A204.1 (cell line): ENCODE data around the gene TCEA2.

Source experiments
- FAIRE-seq: peaks from 2 replicates; lab custom pipeline; 2012; peaks lifted over from hg19 to GRCh38; lab: Jason Lieb, UNC

TCEA2 gene

DNA sequence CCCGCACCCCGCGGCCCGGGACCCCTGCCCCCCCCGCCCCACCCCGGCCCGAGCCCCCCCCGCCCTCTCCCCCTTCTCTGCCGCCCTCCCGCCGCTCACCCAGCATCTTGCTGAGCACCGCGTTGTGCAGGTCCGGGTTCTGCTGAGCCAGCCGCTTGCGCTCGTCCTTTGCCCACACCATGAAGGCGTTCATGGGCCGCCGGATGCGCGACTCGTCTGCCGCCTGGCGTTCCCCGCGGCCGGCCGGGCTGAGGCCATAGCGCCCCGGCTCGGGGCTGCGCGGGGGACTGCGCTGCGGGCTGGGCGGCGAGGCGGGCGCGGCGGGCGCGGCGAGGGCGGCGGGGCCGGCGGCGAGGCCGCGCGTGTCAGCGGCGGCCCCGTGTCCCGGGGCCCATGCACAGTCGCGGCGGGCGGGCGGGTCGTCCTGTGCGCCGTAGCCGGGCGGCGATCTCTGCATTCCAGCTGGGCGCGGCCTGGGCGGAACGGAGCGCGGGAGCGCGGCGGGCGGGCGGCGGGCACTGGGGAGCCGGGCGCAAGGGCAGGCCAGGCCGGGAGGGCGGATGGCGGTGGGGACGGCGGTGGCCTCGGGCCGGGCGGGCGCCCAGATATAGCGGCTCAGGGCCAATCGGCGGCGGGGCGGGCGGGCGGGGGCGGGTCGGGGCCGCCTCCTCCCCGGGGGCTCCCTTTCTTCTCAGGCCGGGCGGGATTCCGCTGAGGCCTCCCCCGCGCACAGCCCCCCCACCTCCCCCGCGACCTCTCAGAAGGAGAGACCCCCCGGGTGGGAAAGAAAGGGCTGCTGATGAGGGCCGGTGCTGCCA is 13.7 kb upstream of the TCEA2 start, which contains the start of gene SOX18:
SOX18 (minus strand) TSS at position 580 of the 818 bp plus-strand sequence; CDS start at position 457, 123 bp downstream.
- FAIRE-seq = no peak

DNA sequence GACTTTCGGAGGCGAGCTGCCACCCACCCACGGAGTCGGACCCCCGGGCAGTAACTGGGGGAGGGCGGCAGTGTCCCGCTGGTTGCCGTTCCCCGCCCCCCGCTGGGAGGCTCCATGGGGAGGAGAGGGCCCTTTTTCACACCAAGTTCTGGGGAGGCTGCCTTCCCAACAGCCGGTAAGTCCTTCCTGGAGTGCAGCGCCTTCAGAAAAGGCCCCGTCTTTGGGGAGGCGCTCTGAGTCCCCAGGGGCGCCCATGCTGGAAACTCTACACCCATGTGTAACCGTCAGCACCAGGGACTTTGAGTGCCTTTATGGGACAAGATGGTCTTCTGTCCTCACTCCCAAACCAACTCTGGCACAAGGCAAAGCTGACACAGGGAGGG is 13.1 kb upstream of the TCEA2 start:
- FAIRE-seq = no peak

DNA sequence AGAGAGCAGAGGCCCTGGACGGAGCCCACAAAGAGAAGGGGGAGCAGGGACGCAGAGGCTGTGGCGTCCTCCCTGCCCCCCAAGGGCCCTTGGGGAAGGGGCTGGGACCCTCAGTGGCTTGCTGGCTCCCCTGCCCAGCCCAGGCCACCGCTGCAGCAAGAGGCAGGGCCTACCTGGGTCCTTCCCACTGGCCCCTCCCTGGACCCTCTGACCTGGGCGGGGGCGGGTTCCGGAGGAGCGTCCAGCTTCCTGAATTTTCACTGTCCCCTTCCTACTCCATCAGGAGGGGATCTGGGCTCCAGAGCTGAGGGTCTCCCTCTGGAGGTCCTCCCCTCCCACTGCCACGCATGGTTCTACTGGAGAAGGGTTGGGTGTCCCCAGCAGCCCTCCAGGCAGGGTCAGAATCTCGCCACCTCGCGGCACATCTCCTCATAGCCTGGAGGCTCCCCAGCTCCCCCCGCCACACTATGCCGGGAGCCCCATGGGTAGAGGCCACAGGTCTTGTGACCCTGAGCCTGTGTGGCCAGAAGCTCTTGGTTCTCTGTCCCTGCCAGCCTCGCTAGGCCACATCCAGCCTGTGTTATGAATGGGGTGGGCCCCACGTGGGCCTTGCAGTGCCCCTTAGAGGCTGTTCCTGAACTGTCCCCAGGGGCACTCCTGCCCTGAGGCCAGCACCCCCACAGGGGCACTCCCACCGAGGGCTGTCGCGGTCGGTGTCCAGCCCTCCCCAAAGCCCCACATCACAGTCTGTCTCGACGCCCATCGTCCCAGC is 12.6 kb upstream of the TCEA2 start:
- no peak for FAIRE-seq

DNA sequence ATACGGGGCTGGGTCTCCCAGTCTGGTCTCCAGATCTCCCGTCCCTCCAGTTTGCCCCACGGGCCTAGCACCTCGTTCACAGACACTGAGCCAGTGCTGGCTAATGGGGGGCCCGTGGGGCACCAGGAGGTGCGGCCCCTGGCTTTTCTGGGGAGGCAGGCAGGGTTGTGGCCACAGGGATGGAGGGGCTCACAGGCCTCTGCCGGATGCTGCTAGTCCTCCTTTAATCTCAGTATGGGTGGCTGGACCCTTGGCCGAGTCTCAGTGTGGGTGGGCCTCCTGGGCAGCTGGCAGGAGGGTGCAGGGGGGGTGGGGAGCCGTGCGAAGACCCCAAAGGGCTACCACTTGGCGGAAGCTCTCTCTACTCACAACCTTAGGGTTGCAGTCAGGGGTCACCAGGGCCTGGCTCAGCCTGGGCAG is 12.0 kb upstream of the TCEA2 start:
- FAIRE-seq = no peak

DNA sequence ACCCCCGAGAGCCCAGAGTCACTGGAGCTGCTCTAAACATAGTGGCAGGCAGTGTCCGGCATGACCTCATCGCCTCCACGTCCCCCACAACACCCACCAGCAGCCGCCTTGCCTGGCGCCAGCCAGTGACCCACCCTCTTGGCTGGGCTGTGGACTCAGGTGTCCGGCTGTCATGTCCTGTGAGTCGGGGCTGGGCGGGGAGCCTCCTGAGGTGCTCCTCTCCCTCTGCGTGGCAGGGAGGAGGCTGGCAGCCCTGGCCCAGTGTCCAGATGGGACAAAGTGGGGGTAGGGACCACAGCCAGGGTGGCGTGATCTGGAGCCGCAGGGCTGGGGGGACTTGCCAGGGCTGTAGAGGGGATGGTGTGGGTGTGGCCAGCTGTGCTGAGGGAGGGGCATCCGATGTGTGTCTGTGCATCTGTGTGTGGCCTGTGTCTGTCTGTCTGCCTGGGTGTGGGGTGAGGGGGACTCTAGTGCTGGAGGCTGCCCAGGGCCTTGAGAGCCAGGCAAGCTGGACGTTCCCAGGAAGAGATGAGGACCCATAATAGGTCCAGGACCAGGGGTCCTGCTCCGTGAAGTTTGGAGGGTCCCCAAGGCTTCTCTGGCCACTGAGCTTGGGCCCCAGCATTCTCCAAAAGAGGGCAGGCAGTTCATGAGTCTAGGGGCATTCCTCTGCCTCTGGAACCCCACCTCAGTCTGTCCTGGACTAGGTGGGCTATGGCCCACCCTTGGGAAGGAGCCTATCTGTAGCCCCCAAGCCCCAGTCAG is 11.3 kb upstream of the TCEA2 start:
- FAIRE-seq = no peak

DNA sequence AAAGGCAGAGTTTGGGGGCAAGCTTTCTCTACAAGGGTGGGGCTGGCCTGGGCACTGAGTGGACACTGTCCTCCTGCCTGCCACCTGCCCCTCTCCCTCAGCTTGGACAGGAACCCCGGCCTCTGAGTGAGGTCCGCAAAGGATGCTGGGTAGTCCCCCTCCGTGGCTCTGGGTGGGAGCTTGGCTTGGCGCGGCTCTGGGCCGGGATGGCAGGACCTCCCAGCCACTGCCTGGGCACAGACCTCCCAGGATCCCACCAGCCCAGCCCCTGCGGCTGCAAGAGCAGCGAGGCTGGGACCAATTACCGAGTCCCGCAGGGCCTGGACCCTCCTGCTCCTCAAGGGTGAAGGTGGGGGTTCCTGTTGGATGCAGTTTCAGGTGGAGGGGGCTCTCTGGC is 10.7 kb upstream of the TCEA2 start:
- no peak for FAIRE-seq

DNA sequence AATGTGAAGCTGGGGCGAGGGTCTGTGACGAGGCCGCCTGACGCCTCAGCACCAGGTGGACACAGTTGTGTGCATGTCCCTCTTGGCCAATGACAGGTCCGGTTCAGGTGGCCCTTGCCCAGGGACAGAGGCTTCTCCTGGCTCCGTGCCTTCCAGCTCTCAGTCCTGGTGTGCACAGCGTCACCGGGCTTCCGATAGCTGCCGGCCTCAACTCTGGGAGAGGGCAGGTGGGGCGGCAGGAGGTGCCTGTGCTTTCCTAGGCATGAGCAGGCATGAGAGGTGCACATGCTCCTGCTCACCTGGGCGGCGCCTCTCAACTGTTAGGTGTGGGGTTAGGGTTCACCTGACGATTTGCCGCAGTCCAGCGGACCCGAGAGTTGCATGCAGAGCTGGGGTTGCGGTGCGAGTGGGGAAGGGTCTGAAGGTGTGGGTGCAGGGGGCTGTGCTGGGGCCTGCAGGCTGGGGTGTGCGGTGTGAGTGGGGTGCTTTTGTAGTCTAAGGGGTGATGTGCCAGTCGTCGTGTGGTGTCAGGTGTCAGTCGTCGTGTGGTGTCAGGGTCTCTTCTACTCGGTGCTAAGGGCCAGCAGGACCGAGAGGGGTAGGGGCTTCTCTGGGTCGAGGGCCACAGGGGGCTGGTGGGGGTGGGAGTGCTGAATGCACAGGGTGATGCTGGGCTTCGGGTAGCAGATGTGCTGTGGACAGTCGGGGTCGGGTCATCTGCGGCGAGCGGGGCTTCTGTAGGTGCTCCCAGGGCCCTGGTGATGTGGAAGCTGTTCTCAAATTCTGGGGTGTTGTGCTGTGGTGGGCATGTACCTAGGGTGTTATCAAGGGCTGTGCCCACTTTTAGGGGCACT is 9.8 kb upstream of the TCEA2 start:
- FAIRE-seq = no peak

DNA sequence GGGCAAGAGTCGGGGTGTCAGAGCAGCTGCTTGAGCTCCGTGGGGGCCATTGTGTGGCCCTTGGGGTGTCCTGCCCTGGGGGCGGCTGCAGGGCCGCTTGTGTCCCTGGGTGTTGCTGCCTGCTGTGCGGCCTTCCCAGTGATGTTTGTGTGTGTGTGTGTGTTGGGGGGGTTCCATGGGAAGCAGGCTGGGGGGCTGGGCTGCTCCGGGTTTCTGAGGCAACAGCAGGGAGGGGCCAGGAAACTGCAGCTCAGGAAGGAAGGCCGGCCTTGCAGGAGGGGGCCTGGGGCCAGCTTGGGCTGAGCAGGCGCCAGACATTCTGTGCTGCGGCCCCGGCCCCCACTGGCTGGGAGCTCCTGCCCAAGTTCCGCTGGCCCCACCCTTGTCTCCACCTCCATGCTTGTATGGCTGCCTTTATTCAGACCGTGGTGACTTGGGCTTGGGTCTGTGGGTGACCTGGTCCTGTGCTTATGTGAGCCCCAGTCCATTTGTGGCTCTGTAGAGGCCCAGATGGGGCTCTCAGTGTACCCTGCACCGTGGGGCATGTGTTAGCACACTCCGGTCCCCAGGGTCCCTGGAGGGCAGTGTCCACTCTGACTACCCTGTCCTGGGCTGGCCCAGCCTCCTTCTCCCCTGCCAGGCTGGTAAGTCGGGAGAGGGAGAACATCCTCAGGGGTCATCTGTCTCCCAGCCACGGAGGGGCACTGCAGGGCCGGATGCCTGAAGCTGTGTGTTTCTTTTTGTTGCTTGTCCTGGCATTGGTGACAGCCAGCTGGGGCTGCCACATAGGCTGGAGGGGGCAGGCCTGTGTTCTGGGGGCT is 8.9 kb upstream of the TCEA2 start:
- FAIRE-seq = no peak

DNA sequence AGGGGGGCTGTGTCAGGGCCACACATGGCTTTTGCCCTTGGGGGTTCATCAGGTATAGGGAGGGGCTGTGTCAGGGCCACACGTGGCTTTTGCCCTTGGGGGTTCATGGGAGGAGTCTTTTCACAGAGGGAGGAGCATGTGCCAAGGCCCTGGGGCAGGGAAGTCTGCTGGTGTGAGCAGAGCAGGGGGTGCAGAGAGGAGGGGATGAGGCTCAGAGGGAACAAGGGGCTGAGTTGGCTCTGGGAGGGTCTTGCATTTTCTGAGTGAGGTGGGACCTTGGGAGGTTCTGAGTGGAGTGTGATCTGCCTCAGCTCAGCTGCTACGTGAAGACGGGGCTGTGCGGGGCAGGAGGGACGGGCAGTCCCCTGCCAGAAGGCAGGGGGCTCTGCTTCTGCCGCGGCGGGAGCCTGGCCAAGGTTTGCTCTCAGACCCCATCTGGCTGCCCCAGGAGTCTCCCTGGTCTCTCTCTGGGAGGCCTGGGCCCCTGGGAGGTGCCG is 7.6 kb upstream of the TCEA2 start:
- FAIRE-seq = no peak

DNA sequence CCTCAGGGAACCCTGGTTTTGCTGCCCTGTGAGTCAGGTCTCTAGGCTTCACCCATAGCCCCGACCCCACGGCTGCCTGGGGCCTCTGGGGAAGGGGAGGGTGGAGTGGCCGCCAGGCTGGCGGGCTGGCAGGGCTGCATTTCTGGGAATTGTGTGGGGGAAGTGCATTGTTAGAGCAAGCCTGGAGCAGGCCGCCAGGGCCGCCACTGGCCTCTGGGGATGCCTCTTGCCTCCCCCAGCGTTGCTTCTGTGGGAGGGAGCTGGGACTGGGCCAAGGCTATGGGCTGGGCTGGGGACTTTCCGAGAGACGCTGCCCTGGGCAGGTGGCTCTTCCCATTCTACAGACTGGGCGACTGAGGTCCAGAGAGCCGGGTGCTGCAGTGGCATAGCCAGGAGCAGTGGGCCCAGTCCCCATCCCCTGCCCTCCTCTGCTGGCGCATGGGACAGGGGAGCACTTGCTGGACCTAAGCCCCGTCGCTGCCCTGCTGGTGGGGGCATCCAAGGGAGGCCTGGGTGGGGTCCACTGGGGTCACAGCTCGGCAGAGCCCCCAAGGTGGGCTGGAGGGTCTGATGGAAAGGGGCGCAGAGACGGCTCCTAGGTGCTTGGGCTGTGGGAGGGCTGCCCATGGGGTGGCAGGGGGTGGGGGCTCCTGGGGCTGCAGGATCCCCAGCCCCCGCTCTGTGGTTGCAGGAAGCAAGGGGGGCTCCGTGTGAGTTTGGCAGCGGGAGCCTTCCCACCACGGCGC is 6.9 kb upstream of the TCEA2 start:
- no peak for FAIRE-seq

DNA sequence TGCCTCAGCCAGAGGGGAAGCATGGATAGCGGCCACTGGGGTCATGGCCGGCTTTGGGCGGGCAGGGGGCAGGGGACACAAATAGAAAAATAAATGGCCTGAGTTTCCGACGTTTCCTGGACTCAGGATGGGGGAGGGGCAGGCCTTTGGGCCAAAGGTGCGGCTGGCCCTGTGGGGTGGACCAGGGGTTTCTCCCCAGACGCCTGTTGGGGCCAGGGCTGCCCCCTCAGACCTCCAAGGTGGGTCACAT is 6.4 kb upstream of the TCEA2 start:
- no peak for FAIRE-seq

DNA sequence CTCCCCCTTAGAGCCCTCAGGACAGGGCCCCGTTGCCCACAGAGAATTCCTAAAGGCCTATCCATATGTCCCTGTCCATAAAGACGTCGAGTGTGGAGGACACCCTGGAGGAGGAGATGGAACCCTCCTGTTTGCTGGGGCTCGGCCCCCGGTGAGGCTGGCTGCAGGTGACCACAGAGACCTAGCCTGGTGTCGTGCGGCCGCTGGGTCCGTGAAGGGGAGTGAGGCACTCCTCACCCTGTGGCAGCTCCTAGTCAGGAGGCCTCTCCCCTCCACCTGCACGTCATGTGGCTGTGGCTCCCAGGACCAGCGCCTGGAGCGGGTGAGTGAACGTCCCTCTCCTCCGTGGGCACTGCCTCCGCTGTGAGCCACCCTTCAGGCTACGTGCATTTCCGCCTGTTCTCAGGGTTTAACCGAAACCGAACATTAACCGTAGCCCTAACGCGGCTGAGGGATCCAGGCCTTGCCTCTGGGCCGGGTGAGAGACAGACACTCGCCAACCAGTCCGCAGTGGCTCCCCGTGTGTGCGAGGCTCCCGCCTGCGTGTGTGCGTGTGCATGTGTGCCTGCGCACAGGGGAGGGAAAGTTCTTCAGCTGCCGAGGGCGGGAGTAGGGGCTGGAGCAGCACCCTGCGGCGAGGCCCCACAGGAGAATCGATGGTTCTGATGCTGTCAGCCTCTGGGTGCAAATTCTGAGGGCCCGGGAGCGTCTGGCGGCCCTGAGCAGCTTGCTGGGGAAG is 5.9 kb upstream of the TCEA2 start:
- FAIRE-seq = no peak

DNA sequence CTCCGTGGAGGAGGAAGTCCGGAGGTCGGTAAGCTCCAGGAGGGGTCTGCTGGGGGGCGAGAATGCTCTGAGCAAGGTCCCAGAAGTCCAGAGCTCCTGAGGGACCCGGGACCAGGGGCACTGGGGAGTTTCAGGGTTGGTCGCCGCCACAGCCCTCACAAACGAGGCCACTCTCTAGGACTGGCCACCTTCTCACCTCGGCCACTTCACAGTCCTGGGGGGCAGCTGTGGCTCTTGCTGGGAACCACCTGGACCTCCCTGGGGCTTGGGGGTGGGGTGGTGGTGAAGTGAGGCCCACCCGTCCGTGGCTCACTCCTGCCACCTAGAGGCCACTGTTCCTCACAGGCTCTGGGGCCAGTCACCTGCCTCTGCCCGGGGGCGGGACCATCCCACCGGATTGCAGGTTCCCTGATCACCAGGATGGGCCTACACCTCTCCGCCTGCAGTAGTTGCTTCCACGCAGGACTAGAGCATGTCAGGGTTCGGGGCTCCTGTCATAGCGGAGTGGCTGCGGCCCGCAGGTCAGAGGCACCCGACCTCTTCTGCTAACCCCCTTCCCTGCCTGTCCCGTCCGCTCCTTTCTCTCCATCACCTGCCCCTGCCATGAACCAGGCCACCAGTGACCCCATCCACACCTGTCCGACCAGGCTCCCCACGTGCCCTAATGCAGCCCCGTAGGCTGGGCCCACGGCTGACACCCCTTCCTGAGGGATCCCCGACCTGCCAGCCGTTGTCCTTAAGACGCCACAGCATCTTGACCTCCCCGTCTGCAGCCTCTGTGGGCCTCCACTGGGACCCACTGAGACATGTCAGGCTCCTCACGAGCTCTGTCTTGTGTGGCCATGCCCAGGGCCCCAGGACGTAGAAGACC is 5.1 kb upstream of the TCEA2 start:
- FAIRE-seq = no peak

DNA sequence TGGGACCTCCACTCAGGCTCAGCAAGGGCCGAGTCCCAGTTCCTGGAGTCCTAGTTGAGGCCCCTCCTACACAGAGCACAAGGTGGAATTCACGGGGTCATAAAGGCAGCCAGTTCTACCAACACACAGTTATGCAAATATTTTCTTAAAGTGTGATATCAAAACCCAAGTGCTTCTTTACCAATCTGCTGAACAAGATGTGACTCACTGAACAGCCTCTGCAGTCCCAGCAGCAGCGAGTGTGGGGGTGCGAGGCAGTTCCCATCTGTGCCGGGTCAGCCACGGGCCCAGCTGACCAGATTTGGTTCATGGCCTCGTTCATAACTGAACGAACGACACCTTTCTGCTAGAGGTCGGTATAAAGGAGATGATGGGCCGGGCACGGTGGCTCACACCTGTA is 4.5 kb upstream of the TCEA2 start:
- no peak for FAIRE-seq

DNA sequence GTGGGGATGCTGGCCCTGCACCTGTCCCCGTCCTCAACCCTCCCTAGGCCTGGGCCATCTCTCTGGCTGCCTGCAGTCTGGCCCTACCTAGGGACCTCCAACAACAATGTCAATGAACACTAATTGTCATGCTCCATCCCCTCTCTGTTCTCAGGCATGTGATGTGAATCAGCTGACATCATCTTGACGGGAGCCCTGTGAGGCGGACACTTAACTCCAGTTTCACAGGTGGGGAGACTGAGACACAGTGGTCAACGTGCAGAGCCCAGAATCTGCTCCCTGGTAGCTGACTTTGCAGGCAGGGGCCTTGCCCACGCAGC is 762 bp upstream of the TCEA2 start:
- no peak for FAIRE-seq

DNA sequence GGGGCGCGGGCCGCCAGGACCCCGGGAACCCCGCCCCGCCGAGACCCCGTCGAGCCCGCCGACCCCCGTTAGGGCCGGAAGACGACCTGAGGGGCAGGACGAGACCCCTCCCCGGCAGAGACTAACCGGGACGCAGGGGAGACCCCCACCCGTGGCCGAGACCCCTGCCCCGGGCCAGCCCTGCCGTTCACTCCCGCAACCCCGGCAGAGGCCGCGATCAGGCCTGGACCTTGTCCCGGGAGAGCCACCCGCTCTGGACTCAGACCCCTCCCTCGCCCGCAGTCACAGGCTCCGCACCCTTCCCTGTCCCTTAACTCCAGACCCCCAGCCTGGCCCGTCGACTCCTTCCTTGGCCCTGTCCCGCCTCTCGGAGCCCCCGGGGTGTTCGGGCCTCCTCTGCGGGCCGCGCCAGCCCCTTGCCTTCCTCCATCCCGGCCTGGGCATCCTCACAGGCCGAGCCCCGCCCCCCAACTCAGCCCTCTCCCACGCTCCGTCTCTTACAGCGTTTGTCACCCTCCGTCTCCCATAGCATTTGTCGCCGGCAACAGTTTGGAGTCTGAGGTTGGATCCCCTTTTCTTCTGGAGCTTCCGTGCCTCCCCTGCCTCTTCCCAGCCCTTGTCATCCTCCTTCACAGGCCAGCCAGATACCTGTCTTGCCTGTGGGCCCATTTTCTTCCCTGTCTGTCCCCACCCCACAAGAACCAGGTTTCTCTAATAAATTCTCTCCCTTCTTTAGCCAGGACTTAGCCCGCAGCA is 569 bp downstream of the TCEA2 start:
- FAIRE-seq = no peak

DNA sequence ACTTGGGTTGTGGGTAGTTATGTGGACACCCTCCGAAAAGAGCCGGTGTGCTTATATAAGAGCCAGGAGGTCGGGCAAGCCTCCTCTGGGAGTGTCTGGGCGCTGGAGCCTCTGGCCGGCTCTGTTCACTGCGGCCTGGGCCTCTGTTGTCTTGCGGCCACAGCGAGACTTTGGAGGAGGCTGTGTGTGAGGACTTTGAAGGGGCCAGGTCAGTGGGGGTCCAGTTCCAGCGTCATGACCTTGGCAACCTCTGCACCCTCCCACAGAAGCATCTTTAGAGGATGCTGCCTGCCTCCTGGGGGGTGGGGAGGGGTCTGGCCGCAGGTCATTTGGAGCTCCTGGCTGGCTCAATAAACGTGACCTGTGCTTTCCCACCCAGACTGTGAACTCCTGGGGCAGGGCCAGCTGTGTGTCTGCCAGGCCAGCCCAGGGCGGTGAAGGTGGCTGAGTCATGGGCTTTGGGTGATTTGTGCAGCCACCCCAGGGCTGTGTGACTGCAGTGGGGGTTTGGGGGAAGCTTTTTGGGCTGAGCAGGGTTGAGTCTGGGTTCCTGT is 1.2 kb downstream of the TCEA2 start:
- FAIRE-seq = no peak
